IMR-90 (cell line): ENCODE results near the gene ABCB10.

Source experiments
- BHLHE40 ChIP-seq: fragments of 150-350 bp; IDR thresholded peaks from 2 replicates; pipeline ENCODE4 v1.6.1; 2016; ENCODE audit warnings: mild to moderate bottlenecking, low read depth, low read length
- CEBPB ChIP-seq: IDR thresholded peaks from 2 replicates; pipeline ENCODE4 v1.6.1; 2012; ENCODE audit warnings: low read depth, low read length, improper control_type of control experiment
- CHD1 ChIP-seq: IDR thresholded peaks from 2 replicates; pipeline ENCODE4 v1.6.1; 2012; ENCODE audit warnings: low read depth, low read length, improper control_type of control experiment
- CTCF ChIP-seq: conservative IDR thresholded peaks from 2 replicates; pipeline ENCODE4 v1.5.1; 2012; ENCODE audit warnings: mild to moderate bottlenecking, low read depth, low read length, improper control_type of control experiment
- FOS ChIP-seq: fragments of 150-350 bp; IDR thresholded peaks from 2 replicates; pipeline ENCODE4 v1.6.1; 2016; ENCODE audit warnings: low read depth, low read length
- MXI1 ChIP-seq: IDR thresholded peaks from 2 replicates; pipeline ENCODE4 v1.6.1; 2012; ENCODE audit warnings: low read depth, mild to moderate bottlenecking, low read length, moderate library complexity, borderline replicate concordance
- POLR2A ChIP-seq: IDR thresholded peaks from 2 replicates; pipeline ENCODE4 v1.6.1; 2012; ENCODE audit warnings: mild to moderate bottlenecking, low read depth, low read length
- RAD21 ChIP-seq: IDR thresholded peaks from 2 replicates; pipeline ENCODE4 v1.6.1; 2012; ENCODE audit warnings: low read length, improper control_type of control experiment
- RCOR1 ChIP-seq: IDR thresholded peaks from 2 replicates; pipeline ENCODE4 v1.6.1; 2012; ENCODE audit warnings: mild to moderate bottlenecking, low read length, improper control_type of control experiment; ENCODE audit not compliant: insufficient replicate concordance
- RFX5 ChIP-seq: IDR thresholded peaks from 2 replicates; pipeline ENCODE4 v1.8.0; 2012; ENCODE audit warnings: low read depth, mild to moderate bottlenecking, low read length, moderate library complexity

- TF ChIP-seq CTCF (no peak), CEBPB (no peak), POLR2A (no peak), BHLHE40 (no peak), RAD21 (no peak), CHD1 (no peak), MXI1 (no peak), FOS (no peak), RFX5 (no peak), RCOR1 (no peak)
Observed at GRCh38 chr1:229557200-229557850, 1.2 kb downstream of the ABCB10 start.
